Liver (tissue), 3 donors: ENCODE data around the gene ABCA13.

Experiments
- CTCF ChIP-seq: fragments of 150-350 bp; IDR thresholded peaks from 2 replicates; pipeline ENCODE4 v1.5.1; 2017; ENCODE audit warnings: improper control_type of control experiment, low read depth, low read length; ENCODE audit not compliant: missing input control
- GABPA ChIP-seq, 2 donors: IDR thresholded peaks in 1 of 2; conservative IDR thresholded peaks in 1 of 2; 2 replicates each; pipeline ENCODE4 v1.6.1; 2016; ENCODE audit warnings: antibody characterized with exemption in 2 of 2, mild to moderate bottlenecking in 1 of 2, moderate library complexity in 1 of 2
- MAX ChIP-seq: IDR thresholded peaks from 2 replicates; pipeline ENCODE4 v1.6.1; 2016; ENCODE audit warnings: antibody characterized with exemption
- REST ChIP-seq: IDR thresholded peaks from 2 replicates; pipeline ENCODE4 v1.6.1; 2016; ENCODE audit warnings: antibody characterized with exemption, mild to moderate bottlenecking
- SP1 ChIP-seq: IDR thresholded peaks from 2 replicates; pipeline ENCODE4 v1.6.1; 2018; ENCODE audit warnings: antibody characterized with exemption, mild to moderate bottlenecking
- TAF1 ChIP-seq: conservative IDR thresholded peaks from 2 replicates; pipeline ENCODE4 v1.6.1; 2016; ENCODE audit warnings: antibody characterized with exemption, mild to moderate bottlenecking
- YY1 ChIP-seq: IDR thresholded peaks from 2 replicates; pipeline ENCODE4 v1.6.1; 2016; ENCODE audit warnings: antibody characterized with exemption, mild to moderate bottlenecking
- donor health status: healthy.
- donor health status: healthy.

GRCh38 chr7:48126037-48126436 lies 45.2 kb upstream of the ABCA13 start:
- TF ChIP-seq MAX = no peak
- TF ChIP-seq SP1 = no peak
- TF ChIP-seq CTCF = no peak
- TF ChIP-seq GABPA (IDR thresholded peaks at IDR 0.05 in 1 of 2, conservative IDR thresholded peaks at IDR 0.05 in 1 of 2) = no peak
- TF ChIP-seq REST = no peak
- TF ChIP-seq YY1 = no peak
- no peak for TF ChIP-seq TAF1
